Epithelial cell of esophagus (primary cell): ENCODE data around the gene DIAPH2.

Experiments used
- DNase-seq: peaks from one replicate; pipeline ENCODE4 v3.0.0; 2010; ENCODE audit warnings: low read depth
- H3K4me3 ChIP-seq: 2 replicates; pipeline ENCODE4 v1.5.1; 2011; ENCODE audit warnings: mild to moderate bottlenecking, low read length, control low read depth
- CTCF ChIP-seq: IDR thresholded peaks from 2 replicates; pipeline ENCODE4 v1.5.1; 2011; ENCODE audit warnings: low read depth, mild to moderate bottlenecking, low read length, control low read depth, inconsistent platforms; ENCODE audit not compliant: insufficient read depth; ENCODE audit errors: missing control alignments

DIAPH2 gene

GRCh38 chrX:97046867-97047266, 362.2 kb downstream of the DIAPH2 start:
- H3K4me3 ChIP-seq: no peak overlapping the region
- DNase-seq: no peak
- TF ChIP-seq CTCF: no peak

- no peak for TF ChIP-seq CTCF
- no peak for DNase-seq
- H3K4me3 ChIP-seq: no peak overlapping the region
These were observed 365.8 kb downstream of the DIAPH2 start for GRCh38 chrX:97050392-97050791.

GRCh38 chrX:97057349-97057909, 372.8 kb downstream of the DIAPH2 start:
- DNase-seq: peak; percentile 16
- H3K4me3 ChIP-seq: no peak overlapping the region
- TF ChIP-seq CTCF: no peak

- TF ChIP-seq CTCF: no peak
- H3K4me3 ChIP-seq: no peak overlapping the region
- DNase-seq: no peak
These were observed 375.4 kb downstream of the DIAPH2 start for GRCh38 chrX:97060020-97060419.

- no peak overlapping the region for H3K4me3 ChIP-seq
- DNase-seq: no peak
- TF ChIP-seq CTCF: no peak
These were observed 380.4 kb downstream of the DIAPH2 start for GRCh38 chrX:97065066-97065465.

- H3K4me3 ChIP-seq: no peak overlapping the region
- no peak for TF ChIP-seq CTCF
- peak; percentile 30 for DNase-seq
These were observed 381.3 kb downstream of the DIAPH2 start for GRCh38 chrX:97065973-97066372.

GRCh38 chrX:97066381-97066780, 381.7 kb downstream of the DIAPH2 start:
- no peak overlapping the region for H3K4me3 ChIP-seq
- DNase-seq: no peak
- no peak for TF ChIP-seq CTCF
